Loucy (cell line): ENCODE data around the gene IL5.

ENCODE experiments used
- H2AFZ ChIP-seq: fragments of 200-600 bp; sonication (generic); 2 replicates; pipeline ENCODE4 v1.6.0; 2016; ENCODE audit warnings: antibody characterized with exemption, mild to moderate bottlenecking, low read length, moderate library complexity
- H3F3A ChIP-seq: fragments of 200-600 bp; 2 replicates; pipeline ENCODE4 v1.6.0; 2016; ENCODE audit warnings: antibody characterized with exemption, low read depth, mild to moderate bottlenecking
- H3K27me3 ChIP-seq: fragments of 200-600 bp; sonication (generic); 2 replicates; pipeline ENCODE4 v1.6.1; 2014; ENCODE audit warnings: low read length, mild to moderate bottlenecking; ENCODE audit not compliant: insufficient read depth, poor library complexity, severe bottlenecking
- H3K36me3 ChIP-seq: fragments of 200-600 bp; sonication (generic); 2 replicates; pipeline ENCODE4 v1.6.1; 2016; ENCODE audit warnings: low read length; ENCODE audit not compliant: insufficient read depth
- H3K4me1 ChIP-seq: fragments of 200-600 bp; sonication (generic); 2 replicates; pipeline ENCODE4 v1.5.1; 2014; ENCODE audit warnings: low read length, mild to moderate bottlenecking; ENCODE audit not compliant: insufficient read depth, poor library complexity, severe bottlenecking
- H3K4me2 ChIP-seq: fragments of 200-600 bp; sonication (generic); 2 replicates; pipeline ENCODE4 v1.6.0; 2014; ENCODE audit warnings: antibody characterized with exemption, low read length, low read depth, mild to moderate bottlenecking; ENCODE audit not compliant: poor library complexity, severe bottlenecking
- H3K4me3 ChIP-seq: fragments of 200-600 bp; sonication (generic); 2 replicates; pipeline ENCODE4 v1.5.1; 2014; ENCODE audit warnings: low read length, mild to moderate bottlenecking, mixed read lengths; ENCODE audit not compliant: poor library complexity, severe bottlenecking
- H3K79me2 ChIP-seq: fragments of 200-600 bp; sonication (generic); 2 replicates; pipeline ENCODE4 v1.6.1; 2014; ENCODE audit warnings: low read length; ENCODE audit not compliant: insufficient read depth
- H3K9ac ChIP-seq: fragments of 200-600 bp; sonication (generic); 2 replicates; pipeline ENCODE4 v1.6.0; 2014; ENCODE audit warnings: mild to moderate bottlenecking, low read depth, low read length, moderate library complexity; ENCODE audit not compliant: poor library complexity, severe bottlenecking
- H3K9me2 ChIP-seq: fragments of 200-600 bp; sonication (generic); replicated peaks from 2 replicates; pipeline ENCODE4 v1.6.1; 2016; ENCODE audit warnings: low read depth, low read length, mixed read lengths
- H3K9me3 ChIP-seq: fragments of 200-600 bp; sonication (generic); 2 replicates; pipeline ENCODE4 v1.6.1; 2014; ENCODE audit warnings: mild to moderate bottlenecking, antibody characterized with exemption, low read length, low read depth; ENCODE audit not compliant: insufficient read depth
- H4K20me1 ChIP-seq: fragments of 200-600 bp; sonication (generic); 2 replicates; pipeline ENCODE4 v1.6.0; 2014; ENCODE audit warnings: antibody characterized with exemption, low read length, mild to moderate bottlenecking; ENCODE audit not compliant: insufficient read depth, poor library complexity, severe bottlenecking
- EZH2phosphoT487 ChIP-seq: fragments of 200-600 bp; IDR thresholded peaks from 2 replicates; pipeline ENCODE4 v1.6.1; 2018; ENCODE audit warnings: antibody characterized with exemption, mild to moderate bottlenecking, moderate library complexity, borderline replicate concordance
- TF ChIP-seq, protein P1 (sequence below): fragments of 200-600 bp; sonication (generic); conservative IDR thresholded peaks from 2 replicates; pipeline ENCODE4 v1.5.1; 2014; ENCODE audit warnings: mild to moderate bottlenecking, antibody characterized with exemption, low read length

The IL5 gene

GRCh38 chr5:132559383-132560060 lies 16.2 kb upstream of the IL5 start:
- Histone ChIP-seq H3K36me3 (peaks cover 5% of the 10 kb centered on the region; the same call in 1 of the 2 replicates), H3K9me3 (peaks cover 2% of the 10 kb centered on the region; the same call in 1 of the 2 replicates), H2AFZ (no peak overlapping the region), H3K9ac (no peak overlapping the region), H3K4me1 (peaks cover 12% of the 10 kb centered on the region), H4K20me1 (peaks cover 7% of the 10 kb centered on the region), H3K9me2 (no peaks in the 10 kb centered on the region), H3K4me3 (peak overlapping the region; percentile 43), H3K27me3 (no peaks in the 10 kb centered on the region), H3K4me2 (peak overlapping the region; percentile 84), H3F3A (peaks cover 10% of the 10 kb centered on the region; the same call in 1 of the 2 replicates), H3K79me2 (peaks cover 45% of the 10 kb centered on the region)
- TF ChIP-seq, protein P1, sequence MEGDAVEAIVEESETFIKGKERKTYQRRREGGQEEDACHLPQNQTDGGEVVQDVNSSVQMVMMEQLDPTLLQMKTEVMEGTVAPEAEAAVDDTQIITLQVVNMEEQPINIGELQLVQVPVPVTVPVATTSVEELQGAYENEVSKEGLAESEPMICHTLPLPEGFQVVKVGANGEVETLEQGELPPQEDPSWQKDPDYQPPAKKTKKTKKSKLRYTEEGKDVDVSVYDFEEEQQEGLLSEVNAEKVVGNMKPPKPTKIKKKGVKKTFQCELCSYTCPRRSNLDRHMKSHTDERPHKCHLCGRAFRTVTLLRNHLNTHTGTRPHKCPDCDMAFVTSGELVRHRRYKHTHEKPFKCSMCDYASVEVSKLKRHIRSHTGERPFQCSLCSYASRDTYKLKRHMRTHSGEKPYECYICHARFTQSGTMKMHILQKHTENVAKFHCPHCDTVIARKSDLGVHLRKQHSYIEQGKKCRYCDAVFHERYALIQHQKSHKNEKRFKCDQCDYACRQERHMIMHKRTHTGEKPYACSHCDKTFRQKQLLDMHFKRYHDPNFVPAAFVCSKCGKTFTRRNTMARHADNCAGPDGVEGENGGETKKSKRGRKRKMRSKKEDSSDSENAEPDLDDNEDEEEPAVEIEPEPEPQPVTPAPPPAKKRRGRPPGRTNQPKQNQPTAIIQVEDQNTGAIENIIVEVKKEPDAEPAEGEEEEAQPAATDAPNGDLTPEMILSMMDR = no peak
- no peak for TF ChIP-seq EZH2phosphoT487

DNA sequence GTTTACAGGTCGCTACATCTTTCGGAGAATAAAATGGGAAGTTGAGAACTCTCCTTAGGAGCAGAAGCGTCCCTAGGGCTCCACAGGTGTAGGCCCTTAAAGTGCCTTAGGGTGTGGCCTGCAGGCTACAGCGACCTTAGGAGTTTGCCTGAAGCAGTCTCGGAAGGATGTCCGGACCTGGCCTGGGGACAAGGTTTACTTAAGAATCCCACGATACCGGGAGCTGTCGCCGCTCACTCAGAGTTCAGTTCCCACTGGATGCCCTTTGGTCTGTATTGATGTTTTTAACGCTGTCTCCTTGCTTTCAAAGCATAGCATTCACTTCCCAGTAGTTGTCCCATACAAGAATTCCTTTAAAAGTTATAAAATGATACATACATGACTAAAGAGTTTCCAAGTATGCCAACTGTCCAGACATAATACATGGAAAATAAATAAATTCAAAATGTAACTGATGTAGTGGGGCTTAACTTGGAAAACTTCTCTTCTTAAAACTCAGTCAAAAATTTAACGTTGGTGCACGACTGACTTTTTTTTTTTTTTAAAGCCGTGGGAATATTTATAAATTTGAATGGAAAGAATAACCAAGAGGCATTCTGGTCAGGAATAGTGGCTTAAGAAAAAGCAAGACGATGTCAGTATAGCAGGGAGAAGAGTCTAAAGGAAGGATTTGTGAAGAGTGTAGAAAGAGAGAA lies 14.3 kb upstream of the IL5 start:
- H2AFZ ChIP-seq = peak overlapping the region; percentile 84; the same call in 1 of the 2 replicates
- H3K4me1 ChIP-seq = peaks cover 12% of the 10 kb centered on the region
- no peaks in the 10 kb centered on the region for H3K27me3 ChIP-seq
- peaks cover 40% of the 10 kb centered on the region for H3K79me2 ChIP-seq
- TF ChIP-seq, protein P1 = no peak
- no peak for TF ChIP-seq EZH2phosphoT487
- H3K36me3 ChIP-seq = no peaks in the 10 kb centered on the region
- H3K9ac ChIP-seq = peak overlapping the region; percentile 88
- H3K4me2 ChIP-seq = peak overlapping the region; percentile 84
- peaks cover 10% of the 10 kb centered on the region; the same call in 1 of the 2 replicates for H3F3A ChIP-seq
- peak overlapping the region; percentile 92 for H3K4me3 ChIP-seq
- no peaks in the 10 kb centered on the region for H3K9me2 ChIP-seq
- peaks cover 7% of the 10 kb centered on the region for H4K20me1 ChIP-seq
- H3K9me3 ChIP-seq = no peaks in the 10 kb centered on the region

- peak within 1 kb of the TSS; percentile 88 for H3K9ac ChIP-seq
- H4K20me1 ChIP-seq = peaks cover 7% of the 10 kb centered on the region
- H3F3A ChIP-seq = peaks cover 10% of the 10 kb centered on the region; the same call in 1 of the 2 replicates
- H3K4me1 ChIP-seq = peaks cover 12% of the 10 kb centered on the region
- H2AFZ ChIP-seq = peak within 1 kb of the TSS; percentile 85
- no peaks in the 10 kb centered on the region for H3K36me3 ChIP-seq
- no peaks in the 10 kb centered on the region for H3K9me3 ChIP-seq
- peaks cover 35% of the 10 kb centered on the region for H3K79me2 ChIP-seq
- H3K4me2 ChIP-seq = peak within 1 kb of the TSS; percentile 84
- no peak for TF ChIP-seq EZH2phosphoT487
- TF ChIP-seq, protein P1 = no peak
- H3K4me3 ChIP-seq = peak within 1 kb of the TSS; percentile 92
- H3K9me2 ChIP-seq = no peaks in the 10 kb centered on the region
- H3K27me3 ChIP-seq = no peaks in the 10 kb centered on the region
Observed at GRCh38 chr5:132556763-132557477, 13.6 kb upstream of the IL5 start, which contains the start of gene RAD50. Gene RAD50, plus strand, starts transcription at chr5:132556977. Its CDS starts 348 bp downstream, at chr5:132557325.
